Stimulated activated CD8-positive, alpha-beta memory T cell treated with anti-CD3 and anti-CD28 coated beads, Interleukin-7, amount 100 ng/mL, for 4 hours (primary cell): ENCODE results near the gene LRRC26.

Experiments used
- DNase-seq, 2 donors: peaks; one replicate each; pipeline ENCODE4 v3.0.0-alpha.2; 2020; ENCODE audit warnings: low read depth in 2 of 2

The LRRC26 gene

GRCh38 chr9:137167747-137168572, 1.9 kb downstream of the LRRC26 start:
- no peak for DNase-seq

- no peak for DNase-seq
These were observed 2.5 kb downstream of the LRRC26 start for GRCh38 chr9:137167277-137167746.

GRCh38 chr9:137166380-137167229, 3.2 kb downstream of the LRRC26 start:
- DNase-seq = no peak

GRCh38 chr9:137165250-137165836, 4.5 kb downstream of the LRRC26 start:
- no peak for DNase-seq

DNA sequence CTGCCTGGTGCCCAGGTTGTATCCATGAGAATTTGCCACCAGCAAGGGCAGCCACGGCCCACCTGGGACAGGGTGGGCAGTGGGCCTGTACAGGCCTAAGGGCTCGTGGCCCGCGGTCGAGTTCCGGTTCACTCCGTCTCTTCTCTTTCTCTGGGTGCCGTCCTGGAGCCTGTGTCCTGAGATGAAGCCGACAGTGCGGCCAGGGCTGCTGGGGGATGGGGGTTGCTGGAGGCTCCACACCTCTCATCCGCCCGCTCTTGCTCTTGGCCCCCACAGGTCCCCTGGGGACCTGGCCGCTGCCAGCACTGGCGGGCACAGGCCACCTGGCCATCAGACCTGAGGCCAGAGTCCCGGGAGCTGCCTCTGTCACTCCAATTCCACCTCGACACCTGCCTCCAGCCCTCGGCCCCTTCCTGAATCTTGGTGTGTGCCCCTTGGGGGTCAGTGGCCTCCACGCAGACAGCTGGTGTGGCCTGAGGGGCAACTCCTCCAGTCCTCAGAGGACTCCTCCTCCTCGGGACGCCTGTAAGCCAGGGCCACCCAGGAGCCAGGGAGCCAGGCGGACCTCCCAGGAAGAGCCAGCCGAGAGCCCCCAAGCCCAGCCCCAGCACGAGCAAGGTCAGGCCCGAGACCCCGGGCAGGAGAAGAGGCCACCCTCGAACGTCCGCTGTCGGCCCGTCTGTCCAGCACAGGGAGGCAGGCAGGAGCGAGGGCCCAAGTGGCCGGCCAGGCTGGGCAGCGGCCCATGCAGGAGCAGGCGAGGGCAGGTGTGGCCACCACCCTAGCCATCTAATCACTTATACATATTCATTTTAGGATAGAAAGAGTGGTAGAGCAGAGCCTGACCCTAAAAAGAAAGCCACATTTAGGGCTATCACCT, 5.2 kb downstream of the LRRC26 start:
- DNase-seq = no peak

- no peak for DNase-seq
These were observed 6.0 kb downstream of the LRRC26 start for GRCh38 chr9:137163805-137164204.

DNA sequence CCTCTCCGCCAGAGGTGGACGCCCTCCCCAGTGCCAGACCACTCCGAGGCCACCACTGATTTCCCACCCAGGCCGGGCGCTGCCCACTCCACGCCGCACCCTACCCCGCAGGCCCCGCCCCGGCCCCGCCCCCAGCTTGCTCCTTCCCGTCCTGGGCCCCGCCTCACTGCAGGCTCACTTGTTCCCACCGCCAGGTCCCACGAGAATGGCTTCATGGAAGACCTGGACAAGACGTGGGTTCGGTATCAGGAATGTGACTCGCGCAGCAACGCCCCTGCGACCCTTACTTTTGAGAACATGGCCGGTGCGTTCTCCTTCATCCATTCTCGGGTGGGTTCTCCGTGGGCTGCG, 6.5 kb downstream of the LRRC26 start:
- DNase-seq = no peak

- no peak for DNase-seq
These were observed 7.1 kb downstream of the LRRC26 start for GRCh38 chr9:137162505-137163364.

DNA sequence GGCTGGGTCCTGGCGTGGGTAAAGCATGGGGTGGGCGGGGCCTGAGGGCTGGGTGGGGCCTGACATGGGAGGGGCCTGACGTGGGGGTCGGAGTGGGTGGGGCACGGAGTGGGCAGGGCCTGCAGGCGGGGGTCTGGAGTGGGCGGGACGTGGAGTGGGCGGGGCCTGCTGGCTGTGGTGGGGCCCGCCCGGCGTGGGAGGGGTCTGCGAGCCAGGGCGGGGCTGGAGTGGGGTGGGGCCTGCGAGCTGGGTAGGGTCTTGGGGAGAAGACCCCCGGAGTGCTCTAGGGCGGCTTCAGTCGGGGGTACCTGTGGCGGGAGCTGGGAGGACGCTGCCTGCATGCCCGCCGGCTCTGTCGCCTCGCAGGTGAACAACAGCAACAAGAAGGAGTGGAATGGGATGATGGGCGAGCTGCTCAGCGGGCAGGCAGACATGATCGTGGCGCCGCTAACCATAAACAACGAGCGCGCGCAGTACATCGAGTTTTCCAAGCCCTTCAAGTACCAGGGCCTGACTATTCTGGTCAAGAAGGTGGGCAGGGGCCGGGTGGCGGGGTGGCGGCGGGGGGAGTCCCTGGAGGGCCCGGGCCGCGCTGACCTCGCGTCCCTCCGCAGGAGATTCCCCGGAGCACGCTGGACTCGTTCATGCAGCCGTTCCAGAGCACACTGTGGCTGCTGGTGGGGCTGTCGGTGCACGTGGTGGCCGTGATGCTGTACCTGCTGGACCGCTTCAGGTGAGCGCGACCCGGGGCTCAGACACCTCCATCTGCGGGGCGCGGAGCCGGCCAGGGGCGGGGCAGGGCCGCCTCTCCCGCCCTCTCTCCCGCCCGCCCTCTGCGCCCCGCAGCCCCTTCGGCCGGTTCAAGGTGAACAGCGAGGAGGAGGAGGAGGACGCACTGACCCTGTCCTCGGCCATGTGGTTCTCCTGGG, 8.0 kb downstream of the LRRC26 start:
- DNase-seq = no peak

GRCh38 chr9:137160716-137161557, 8.9 kb downstream of the LRRC26 start:
- no peak for DNase-seq

DNA sequence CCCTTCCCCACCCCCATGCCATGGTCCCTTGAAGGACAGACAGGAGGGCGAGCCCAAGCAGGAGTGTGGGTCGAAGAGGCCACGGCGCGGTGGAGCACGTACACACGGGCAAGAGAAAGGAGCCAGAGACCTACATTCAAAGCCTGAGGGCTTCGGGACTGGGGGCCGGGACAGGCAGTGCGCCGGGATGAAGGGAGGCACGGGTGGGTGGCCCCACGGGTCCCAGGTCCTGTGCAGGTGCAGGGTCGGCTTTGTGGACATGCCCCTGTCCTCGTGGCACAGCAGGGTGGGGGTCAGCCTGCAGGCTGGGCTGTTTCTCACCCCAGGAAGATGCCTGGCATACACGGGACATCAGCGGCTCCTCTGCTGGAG, 9.8 kb downstream of the LRRC26 start:
- no peak for DNase-seq

DNA sequence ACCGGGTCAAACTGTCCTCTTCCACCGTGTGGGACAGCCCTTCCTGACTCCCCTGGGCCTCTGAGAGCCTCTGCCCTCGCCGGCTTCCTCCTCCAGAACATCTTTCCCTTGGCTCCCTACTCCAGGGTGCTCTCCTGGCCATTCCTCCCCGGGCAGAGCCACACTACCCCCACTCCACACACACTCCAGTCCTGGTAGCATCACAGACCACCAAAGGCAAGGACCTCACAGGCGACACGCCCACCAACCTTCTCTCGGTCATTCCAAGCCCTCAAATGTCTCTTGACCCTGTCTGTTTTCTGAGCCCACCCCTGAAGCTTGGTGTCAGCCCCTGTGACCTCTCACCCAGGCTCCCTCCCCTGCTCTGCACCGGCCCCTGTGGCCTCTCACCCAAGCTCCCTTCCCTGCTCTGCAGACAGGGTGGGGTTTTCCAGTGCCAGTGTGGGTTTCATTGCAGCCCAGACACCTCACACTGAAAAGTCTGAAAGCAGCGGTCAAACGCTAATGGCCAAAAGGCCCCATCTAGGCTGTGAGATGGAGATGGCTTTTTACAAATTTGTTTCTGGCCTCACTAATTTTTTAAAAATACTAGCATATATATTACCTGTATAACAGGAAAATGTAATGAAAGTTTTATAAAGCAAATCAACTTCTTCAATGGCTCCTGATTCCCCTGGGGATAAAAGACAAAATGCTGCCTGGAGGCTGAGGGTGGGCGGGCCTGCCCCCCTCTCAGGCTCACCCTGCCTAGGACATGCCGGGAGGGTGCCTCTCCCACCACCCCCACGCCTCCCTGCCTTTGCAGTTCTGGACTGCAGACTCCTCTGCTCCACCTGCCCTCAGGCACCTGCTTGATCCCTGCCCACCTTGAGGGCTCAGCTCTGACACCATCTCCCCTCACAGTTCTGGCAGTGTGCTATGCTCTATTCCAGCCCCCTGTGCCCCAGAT, 10.5 kb downstream of the LRRC26 start:
- DNase-seq = no peak

- no peak for DNase-seq
These were observed 11.2 kb downstream of the LRRC26 start for GRCh38 chr9:137158625-137159024.

DNA sequence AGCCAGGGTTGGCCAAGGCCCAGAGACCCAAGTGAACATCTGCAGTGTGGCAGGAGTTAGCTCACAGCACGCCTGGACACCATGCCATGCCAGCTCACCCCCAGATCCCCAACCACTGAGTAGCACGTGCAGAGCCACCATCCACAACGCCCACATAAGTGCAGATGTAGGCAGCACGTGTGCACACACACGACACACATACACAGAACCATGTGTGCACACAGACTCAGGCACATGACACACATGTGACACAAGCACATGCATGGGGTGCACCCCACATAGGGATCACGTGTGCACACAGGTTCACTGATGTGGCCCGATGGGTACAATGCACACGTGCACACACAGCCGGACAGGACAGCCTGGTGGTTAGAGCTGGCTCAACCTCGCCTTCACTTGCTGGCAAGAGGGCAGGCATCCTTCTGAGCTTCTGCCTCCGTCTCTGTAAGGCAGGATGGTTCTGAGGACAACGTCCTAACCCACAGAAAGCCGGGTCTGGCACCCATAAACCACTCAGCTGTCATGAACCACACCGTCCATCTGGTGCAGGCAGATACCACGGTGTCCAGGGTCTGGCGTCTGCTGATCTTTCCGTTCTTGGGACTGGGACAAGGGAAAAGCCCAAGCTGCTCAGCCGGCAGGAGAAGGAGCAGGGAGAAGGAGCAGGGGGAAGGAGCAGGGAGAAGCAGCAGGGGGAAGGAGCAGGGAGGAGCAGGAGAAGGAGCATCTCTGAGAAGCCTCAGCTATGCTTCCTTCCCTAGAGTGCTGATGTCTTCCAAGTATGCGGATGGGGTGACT, 12.0 kb downstream of the LRRC26 start:
- no peak for DNase-seq

DNA sequence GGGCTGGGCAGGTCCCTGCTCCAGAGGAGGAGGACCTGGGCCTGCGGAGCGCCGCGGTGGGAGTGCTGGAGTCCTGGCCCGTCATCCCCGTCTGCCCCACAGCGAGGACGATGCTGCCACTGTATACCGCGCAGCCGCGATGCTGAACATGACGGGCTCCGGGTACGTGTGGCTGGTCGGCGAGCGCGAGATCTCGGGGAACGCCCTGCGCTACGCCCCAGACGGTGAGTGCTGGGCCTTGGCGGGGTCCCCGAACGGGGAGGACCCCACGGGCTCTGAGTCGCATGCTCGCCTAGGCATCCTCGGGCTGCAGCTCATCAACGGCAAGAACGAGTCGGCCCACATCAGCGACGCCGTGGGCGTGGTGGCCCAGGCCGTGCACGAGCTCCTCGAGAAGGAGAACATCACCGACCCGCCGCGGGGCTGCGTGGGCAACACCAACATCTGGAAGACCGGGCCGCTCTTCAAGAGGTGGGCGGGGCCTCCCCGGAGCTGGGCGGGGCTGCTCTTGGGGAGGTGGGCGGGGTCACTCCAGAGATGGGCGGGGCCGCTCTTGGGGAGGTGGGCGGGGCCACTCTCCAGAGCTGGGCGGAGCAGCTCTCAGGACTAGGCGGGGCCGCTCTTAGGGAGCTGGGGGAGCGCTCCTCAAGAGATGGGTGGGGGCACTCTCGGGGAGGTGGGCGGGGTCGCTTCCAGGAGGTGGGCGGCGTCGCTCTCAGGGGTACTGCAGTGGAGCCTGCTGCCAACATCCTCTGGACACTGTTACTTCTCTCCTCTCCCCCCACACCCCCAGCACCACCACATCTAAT, 13.1 kb downstream of the LRRC26 start:
- peak; percentile 61 to 74 for DNase-seq
